Subcutaneous adipose tissue (tissue), 4 donors: ENCODE results near the gene MEGF8. TPM values are rescaled to one million over a fixed set of nuclear protein-coding genes. Genes with fewer than 3 reads are reported as not detected.

Source experiments
- total RNA-seq, 4 donors: library from RNA; depleted of rRNA; stranded (reverse); fragments of >200 nt; gene quantifications; one replicate each; pipeline ENCODE4 v1.1.0, GENCODE V29; 2016
- TF ChIP-seq, protein P1 (sequence below): fragments of 450-650 bp; IDR thresholded peaks from one replicate; pipeline ENCODE4 v1.5.1; 2016; ENCODE audit warnings: low read depth, mild to moderate bottlenecking, control low read depth, antibody characterized with exemption, moderate library complexity

The MEGF8 gene
- total RNA-seq, 4 donors from 2014 or later, result 11.9 to 58.8 (median 17.0) TPM

DNA sequence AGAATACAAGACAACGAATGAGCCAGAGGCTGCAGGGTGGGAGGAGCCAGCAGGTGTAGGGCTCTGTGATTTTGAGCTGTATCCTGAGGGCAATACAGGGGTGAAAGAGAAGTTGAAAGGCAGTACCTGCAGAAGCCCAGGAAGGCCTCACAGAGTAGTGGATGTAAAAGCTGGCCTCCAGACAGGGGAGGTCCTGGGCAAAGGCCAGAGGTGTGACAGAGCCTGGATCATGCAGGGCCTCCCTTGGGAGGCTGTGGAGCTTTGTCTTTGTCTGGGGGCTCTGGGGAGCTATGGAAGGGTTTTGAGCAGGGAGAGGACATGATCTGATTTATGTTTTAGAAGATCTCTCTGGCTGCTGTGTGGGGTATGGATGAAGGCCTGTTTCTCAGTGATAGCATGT, 2.7 kb downstream of the MEGF8 start:
- TF ChIP-seq, protein P1, sequence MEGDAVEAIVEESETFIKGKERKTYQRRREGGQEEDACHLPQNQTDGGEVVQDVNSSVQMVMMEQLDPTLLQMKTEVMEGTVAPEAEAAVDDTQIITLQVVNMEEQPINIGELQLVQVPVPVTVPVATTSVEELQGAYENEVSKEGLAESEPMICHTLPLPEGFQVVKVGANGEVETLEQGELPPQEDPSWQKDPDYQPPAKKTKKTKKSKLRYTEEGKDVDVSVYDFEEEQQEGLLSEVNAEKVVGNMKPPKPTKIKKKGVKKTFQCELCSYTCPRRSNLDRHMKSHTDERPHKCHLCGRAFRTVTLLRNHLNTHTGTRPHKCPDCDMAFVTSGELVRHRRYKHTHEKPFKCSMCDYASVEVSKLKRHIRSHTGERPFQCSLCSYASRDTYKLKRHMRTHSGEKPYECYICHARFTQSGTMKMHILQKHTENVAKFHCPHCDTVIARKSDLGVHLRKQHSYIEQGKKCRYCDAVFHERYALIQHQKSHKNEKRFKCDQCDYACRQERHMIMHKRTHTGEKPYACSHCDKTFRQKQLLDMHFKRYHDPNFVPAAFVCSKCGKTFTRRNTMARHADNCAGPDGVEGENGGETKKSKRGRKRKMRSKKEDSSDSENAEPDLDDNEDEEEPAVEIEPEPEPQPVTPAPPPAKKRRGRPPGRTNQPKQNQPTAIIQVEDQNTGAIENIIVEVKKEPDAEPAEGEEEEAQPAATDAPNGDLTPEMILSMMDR, result no peak

DNA sequence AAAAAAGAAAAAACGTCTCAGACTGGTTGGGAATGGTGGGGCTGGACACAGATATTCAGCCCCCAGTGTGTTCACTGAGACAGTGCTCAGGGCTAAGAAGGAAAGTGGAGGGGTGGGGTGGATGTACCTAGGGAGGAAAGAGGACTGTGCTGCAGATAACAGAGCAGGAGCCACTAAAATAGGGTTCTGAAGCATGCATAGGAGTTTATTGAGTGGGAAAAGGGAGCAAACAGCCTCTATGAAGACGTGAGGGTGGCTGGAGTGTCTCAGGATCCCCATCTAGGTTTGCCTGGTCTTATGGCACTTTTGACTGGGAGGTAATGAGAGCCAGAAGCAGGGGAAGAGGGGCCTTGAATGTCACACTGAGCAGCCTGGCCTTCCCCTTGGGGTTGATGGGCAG, 3.4 kb downstream of the MEGF8 start:
- TF ChIP-seq, protein P1, result no peak

DNA sequence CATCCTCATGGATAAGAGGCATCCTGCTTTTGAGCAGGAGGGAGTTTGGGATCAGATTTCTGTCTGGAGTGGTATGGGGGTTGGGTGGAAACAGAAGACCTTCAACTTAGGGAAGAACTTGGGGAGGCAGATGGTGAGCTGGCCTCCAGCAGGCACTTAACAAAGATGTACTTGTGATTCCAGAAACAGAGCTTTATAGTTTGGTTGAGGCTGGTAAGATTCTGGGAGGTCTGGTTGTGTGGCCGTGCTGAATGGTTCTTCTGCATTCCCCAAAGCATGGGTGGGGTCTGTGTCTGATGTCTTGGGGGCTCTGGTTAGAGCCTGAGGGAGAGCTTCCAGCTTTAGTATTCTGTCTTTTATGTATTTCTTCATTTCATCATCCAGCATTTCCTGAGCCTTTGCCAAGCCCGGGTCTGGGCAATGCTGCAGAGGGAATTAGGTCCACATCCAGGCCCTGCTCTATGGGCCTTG, 4.8 kb downstream of the MEGF8 start:
- TF ChIP-seq, protein P1, result no peak

DNA sequence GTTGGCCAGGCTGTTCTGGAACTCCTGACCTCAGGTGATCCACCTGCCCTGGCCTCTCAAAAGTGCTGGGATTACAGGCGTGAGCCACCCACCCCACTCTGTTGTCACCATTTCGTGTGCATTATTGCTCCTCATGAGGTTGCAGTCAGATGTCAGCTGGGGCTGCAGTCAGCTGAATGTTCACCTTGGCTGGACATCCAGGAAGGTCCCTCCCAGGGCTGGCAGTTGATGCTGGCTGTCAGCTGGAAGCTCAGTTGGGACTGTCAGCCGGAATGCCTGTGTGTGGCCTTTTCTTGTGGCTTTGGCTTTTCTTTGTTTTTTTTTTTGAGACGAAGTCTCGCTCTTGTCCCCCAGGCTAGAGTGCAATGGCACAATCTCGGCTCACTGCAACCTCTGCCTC, 6.6 kb downstream of the MEGF8 start:
- TF ChIP-seq, protein P1, result no peak

DNA sequence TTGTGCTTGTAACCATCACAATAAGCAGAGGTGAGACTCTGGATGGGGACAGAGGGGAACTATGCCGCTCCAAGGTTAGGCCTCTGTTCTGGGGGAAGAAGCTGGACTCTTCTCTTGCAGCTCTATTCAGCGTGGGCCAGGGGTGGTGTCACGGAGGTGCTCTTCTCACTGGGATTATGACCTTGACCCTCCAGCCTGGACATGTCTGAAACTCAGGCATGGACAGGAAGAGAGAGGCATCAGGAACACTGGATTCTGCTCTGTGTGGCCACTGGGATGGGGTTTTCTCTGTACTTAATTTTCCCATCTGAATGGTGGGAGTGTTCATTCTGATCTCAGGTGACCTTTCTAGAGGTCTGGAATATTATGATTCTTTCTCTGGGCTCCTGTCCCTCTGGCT, 7.6 kb downstream of the MEGF8 start:
- TF ChIP-seq, protein P1, result no peak

DNA sequence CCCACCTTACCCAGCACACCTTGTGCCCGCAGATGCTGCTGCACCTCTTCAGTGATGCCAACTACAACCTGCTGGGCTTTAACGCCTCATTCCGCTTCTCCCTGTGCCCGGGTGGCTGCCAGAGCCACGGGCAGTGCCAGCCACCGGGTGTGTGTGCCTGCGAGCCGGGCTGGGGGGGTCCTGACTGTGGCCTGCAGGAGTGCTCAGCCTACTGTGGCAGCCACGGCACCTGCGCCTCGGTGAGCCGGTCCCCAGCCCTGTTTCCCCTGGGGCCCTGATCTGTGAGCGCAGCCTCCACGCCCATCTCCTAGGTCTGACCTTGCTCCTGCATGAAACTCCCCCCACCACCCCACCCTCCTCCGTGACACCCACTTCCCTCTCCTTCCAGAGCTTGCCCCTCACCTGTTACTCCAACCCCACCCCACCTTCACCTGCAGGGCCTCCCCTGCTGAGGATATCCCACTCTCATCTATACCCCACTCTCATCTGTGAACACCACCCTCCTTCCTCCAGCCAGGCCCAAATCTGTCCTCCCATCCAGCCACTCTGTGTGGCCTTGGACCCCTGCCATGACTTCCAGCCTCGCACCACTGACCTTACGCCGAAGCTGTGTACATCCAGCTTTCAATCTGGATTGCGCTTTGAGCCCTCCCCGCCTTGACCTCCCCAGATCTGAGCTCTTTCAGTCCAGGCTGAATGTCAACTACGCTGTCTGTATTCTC, 8.7 kb downstream of the MEGF8 start:
- TF ChIP-seq, protein P1, result no peak

DNA sequence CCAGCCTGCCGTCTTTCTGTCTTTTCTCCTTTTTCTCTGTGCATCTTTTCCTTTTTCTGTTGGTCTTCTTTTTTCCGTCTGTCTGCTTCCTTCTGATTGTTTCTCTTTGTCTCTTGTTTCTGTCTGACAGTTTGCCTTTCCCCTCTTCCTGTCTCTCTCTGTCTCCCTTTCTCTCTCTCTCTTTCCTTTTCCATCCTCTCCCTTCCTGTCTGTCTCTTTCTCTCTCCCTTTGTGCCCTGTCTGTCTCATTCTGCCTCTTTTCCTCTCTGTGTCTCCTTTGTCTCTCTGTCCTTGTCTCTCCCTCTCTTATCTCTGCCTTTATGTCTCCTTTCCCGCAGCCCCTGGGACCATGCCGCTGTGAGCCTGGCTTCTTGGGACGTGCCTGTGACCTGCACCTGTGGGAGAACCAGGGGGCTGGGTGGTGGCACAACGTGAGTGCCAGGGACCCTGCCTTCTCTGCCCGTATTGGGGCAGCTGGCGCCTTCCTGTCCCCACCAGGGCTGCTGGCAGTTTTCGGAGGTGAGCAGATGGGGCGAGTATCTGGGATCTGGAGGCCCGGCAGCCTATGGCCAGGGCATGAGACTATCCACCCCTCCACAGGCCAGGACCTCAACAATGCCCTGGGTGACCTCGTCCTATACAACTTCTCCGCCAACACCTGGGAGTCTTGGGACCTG, 9.4 kb downstream of the MEGF8 start:
- TF ChIP-seq, protein P1, result no peak
